Left lobe of liver (tissue), 2 donors: ENCODE measurements around the gene SLC35F1. TPM values are rescaled to one million over a fixed set of nuclear protein-coding genes. Genes with fewer than 3 reads are reported as not detected.

Source experiments
- ATAC-seq: fragments of 200-7000 bp; cut with Tn5 transposase; one replicate; pipeline ENCODE4 v1.9.1; 2020; ENCODE audit warnings: mild to moderate bottlenecking, moderate library complexity
- DNase-seq: peaks from one replicate; pipeline ENCODE4 v3.0.0-alpha.2; 2020; ENCODE audit warnings: low spot score
- total RNA-seq: library from RNA; stranded (reverse); gene quantifications from one replicate; pipeline ENCODE4 v1.2.1, GENCODE V29; 2021
- donor health status: DM: no; HTN: no; CAD: no; lungs with moderate emphysema.
- donor health status: DM: no; HTN: yes; CAD: no.

The SLC35F1 gene
- total RNA-seq, 1 donor from 2014 or later = not detected

- no peak for DNase-seq
- no peak for ATAC-seq
Measured at GRCh38 chr6:118103381-118104146, 196.5 kb downstream of the SLC35F1 start.

DNA sequence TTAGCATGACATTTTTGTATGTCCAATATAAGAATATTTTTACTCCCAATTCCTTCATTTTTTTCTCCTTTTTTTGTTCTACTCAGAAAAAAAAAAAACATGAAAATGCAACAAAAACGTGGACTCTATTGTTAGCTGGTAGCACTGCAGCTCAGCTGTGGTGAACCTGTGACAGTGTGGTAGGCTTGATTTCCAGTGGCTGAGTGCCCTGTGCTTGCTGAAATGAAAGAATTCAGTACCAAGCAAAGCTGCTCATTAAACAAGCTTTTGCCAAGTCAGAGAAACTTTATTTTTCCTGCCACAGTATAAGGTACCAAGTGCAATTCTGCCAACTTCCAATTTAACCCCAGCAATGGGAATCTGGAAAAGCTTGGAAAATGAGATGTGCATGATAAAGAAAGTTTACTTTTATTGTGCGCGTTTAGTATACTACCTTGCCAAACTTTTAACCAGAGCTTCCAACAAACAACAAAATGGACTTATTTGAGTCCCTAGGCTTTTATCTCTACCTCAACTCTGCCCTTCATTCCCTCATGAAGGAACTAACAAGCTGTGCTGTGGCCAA, 215.2 kb downstream of the SLC35F1 start:
- DNase-seq = no peak
- no peak for ATAC-seq

DNA sequence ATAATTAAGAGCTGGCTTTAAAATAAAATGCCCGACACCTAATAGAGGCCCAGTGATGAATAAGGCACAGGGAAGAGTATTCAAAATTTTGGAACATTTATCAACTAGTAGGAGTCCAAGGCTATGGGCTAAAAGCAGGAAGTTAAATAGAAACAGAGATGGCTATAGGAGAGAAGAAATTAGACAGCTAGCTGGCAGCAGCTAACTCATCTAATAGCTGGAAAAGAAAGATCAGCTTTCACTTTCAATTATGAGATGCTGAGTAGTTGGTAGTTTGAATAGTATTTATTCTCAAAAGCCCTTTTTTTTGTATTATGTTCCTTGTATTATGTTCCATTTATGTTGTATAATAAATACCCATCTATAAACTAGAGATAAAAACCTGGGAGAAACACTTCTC, 215.7 kb downstream of the SLC35F1 start:
- ATAC-seq (no peak), DNase-seq (no peak)

DNA sequence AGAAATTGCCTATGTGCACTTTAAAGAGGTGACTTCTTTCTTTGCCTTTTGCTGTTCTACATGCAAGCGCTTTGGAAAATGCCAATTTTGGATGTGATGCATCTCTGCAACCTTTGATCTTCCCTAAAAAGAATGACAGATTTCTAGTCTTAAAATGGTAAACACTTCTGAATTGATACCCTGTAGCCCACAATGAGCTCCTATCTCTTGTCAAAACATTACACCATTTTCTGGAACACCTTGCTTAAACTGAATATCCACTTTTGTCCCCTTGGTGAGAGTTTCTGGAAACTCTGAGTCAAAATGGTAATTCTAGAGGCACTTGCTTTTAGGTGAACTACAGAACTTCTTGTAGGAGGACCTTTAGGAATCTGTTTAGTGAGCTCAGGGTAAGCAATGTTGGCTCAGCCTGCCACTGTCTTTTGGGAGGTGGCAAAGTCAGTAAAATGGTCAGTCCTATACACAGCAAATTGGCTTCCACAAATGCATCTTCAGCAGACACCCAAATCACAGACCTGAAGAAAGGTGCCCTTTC, 216.5 kb downstream of the SLC35F1 start:
- no peak for ATAC-seq
- DNase-seq = no peak

DNA sequence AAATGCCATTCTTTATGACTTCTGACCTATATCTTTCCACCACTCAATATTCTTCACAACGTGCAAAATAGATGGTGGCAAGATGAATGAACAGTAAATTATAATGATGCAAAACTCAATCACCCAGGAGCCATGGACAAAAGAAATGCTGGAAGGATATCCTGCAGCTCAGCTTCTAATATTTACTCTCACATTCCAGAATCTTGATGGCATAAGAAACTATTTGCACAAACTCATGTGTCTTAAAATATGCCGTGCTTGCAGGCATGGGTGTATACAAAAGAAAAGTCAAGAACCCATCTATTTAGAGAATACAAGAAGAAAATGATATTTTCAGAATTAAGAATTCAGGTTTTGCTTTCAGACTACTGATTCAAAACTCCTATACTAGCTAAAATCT, 217.8 kb downstream of the SLC35F1 start:
- DNase-seq = no peak
- no peak for ATAC-seq

- DNase-seq = no peak
Measured at GRCh38 chr6:118128755-118129154, 221.7 kb downstream of the SLC35F1 start.

DNA sequence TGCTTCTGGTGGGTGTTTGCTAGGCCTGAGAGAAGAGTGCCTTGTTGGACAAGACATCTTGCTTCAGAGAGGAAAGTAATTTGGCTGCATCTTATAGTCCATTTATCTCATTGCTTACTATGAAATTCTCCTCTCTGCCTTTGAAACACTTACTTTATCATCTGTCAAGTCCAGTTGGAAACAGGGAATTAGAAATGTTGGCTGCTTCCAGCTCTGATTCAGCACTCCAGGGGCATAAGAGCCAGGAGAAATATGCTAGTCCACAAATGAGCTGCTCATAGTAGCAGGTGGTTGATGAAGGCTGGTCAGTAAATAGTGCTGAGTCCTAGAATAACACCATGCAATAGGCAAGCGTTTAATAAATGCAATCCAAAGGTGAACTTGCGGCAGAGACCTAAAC, 227.1 kb downstream of the SLC35F1 start:
- DNase-seq (no peak), ATAC-seq (no peak)

More at GRCh38 chr6:118128755-118129154, 221.7 kb downstream of the SLC35F1 start:
- no peak for ATAC-seq

GRCh38 chr6:118134736-118135135, 227.7 kb downstream of the SLC35F1 start:
- no peak for ATAC-seq
- DNase-seq = no peak

DNA sequence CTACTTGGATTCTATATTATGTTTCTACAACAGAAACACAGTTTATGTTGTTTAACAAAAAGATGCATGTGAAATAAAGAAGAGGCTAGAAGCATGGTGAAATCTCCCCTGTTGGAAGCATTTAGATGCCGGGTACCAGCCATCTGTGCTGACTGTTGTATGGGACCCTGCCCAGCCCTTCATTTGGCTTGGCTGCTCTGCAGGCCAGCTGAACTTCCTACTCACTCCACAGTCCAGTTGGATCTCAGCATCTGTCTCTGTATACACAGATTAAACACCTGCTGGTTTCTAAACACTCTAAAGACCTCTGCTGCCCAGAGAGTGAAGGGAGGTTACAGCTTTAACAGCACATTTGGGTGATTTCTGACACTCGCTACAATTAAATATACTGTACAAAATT, 228.3 kb downstream of the SLC35F1 start:
- ATAC-seq (no peak), DNase-seq (no peak)

DNA sequence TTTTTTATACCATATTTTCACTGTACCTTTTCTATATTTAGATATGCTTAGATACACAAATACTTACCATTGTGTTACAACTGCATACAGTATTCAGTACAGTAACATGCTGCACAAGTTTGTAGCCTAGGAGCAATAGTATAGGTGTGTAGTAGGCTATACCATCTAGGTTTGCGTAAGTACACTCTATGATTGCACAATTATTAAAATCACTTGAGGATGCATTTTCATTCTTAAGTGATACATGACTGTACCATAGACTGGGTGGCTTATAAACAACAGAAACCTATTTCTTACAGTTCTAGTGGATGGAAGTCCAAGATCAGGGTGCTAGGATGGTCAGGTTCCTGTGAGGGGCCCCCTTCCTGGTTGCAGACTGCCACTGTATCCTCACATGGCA, 234.1 kb downstream of the SLC35F1 start:
- ATAC-seq (no peak), DNase-seq (no peak)

DNA sequence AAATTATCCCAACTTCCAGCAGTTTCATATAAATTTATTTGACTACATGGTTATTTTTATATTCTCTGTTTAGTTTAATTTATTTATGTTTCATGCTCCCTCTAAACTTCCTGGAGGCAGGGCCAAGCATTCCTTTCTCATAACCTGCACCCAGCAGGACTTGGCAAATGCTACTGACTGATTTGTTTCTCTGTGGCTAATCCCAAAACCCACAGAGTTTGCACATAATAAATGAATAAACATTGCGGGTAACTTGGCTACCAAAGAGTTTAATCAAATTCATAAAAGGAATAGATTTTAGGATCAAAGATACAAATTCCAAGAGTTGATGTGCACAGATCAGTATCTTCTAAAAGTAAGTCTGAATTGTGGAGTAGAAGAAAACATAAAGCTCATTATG, 239.5 kb downstream of the SLC35F1 start:
- ATAC-seq (no peak), DNase-seq (no peak)

- DNase-seq = no peak
- ATAC-seq = no peak
Measured at GRCh38 chr6:118147511-118147910, 240.4 kb downstream of the SLC35F1 start.

DNA sequence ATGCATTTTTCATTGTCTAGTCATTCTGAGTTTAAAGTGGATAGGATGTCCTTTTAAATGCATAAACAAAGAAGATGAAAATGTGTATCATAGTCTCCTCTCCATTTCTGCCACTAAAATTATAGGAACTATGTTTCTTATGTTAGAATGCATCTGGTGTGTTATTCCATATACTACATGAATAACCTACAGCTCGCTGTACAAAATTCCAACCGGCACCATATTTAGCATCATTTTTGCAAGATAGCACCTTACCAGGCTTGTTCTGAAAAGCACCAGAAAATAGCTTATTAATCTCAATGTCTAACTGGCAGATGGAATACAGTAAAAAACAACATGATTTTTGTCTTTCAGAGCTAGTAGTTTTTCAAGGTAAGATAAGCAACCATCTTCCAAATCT, 241.5 kb downstream of the SLC35F1 start:
- no peak for DNase-seq
- ATAC-seq = no peak

DNA sequence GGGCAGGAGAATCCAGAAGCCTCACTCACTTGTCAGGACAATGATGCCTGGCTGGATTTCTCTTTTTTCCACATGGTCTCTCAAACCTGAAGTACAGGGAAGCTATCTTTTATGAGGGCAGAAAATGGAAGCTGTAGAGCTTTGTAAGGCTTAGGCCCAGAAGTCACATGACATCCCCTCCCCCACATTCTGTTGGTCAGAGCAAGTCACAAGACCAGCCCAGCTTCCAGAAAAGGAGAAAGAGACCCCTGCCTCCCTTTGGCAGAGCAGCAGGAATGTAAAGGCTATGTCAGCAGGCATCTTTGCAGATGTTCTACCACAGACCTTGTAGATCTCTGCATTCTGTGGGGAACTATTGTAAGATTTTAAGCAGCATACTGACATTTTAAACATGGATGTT, 245.5 kb downstream of the SLC35F1 start:
- DNase-seq (no peak), ATAC-seq (no peak)

GRCh38 chr6:118161343-118161742, 254.3 kb downstream of the SLC35F1 start:
- ATAC-seq = no peak
- no peak for DNase-seq

GRCh38 chr6:118163542-118163941, 256.5 kb downstream of the SLC35F1 start:
- DNase-seq (no peak), ATAC-seq (no peak)

GRCh38 chr6:118165500-118165899, 258.4 kb downstream of the SLC35F1 start:
- DNase-seq (no peak), ATAC-seq (no peak)

DNA sequence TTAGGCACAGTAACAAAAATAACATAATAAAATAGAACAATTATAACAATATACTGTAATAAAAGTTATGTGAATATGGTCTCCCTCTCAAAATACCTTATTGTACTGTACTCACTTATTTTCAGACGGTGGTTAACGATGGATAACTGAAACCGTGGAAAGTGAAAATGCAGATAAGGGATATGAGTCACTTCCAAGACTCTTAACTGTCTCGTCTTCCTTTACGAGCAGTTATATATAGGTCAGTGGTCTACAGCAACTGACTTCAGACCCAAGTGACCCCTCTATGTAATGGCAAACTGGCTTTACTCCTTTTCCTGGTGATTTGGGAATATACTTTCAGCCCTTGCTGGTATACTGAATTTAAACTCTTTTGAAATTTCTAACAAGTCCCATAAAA, 261.4 kb downstream of the SLC35F1 start:
- ATAC-seq (no peak), DNase-seq (no peak)

DNA sequence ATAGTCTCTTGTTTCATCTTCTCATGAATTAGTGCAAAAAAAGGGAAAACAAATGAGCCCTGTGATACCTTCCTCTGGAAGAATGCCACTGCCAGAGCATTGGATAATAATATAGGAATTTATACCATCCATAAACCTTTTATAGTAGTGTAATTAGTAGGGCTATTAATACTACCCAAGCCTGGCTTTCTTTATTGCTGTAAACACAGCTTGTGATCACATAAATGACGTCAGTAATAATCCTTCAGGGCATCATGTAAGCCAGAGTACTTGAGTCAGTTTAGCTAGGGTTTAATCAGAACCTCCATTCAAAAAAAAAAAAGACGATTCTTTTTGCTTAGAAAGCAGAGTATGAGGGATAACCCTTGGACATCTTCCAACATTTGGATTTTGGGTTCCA, 264.8 kb downstream of the SLC35F1 start:
- no peak for ATAC-seq
- DNase-seq = no peak

- ATAC-seq (no peak), DNase-seq (no peak)
Measured at GRCh38 chr6:118174071-118174470, 267.0 kb downstream of the SLC35F1 start.

DNA sequence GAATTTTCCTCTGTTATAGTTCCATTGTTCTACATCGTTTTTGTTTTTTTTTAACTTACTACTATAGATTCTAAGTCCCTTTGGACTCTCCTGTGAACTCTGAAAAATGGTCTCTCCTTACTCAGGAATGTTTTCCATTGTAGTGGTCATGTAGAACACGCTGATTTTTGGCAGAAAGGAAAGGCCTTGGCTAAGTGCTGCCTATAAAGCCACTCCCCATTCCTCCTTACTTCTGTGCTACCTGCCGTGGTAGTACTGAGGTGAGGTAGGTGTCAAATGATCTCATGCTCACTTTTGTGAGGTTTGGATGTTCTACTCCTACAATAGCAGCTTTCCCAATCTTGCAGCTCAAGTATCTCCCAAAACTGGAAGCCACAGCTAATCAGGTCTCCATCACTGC, 270.7 kb downstream of the SLC35F1 start:
- no peak for ATAC-seq

GRCh38 chr6:118179048-118179447, 272.0 kb downstream of the SLC35F1 start:
- ATAC-seq (no peak), DNase-seq (no peak)

More for the DNA sequence above, 270.7 kb downstream of the SLC35F1 start:
- DNase-seq = no peak
